Mesenchymal stem cell (in vitro differentiated cells and primary cell): ENCODE data around the gene USP15.

ENCODE experiments used
- DNase-seq: peaks from one replicate; pipeline ENCODE4 v3.0.0-alpha.2; 2013
- H2AFZ ChIP-seq: one replicate; pipeline ENCODE4 v1.6.1; 2013; ENCODE audit warnings: low read depth, mild to moderate bottlenecking, control low read depth, inconsistent platforms, low read length, moderate library complexity
- H2AK5ac ChIP-seq: 2 replicates; pipeline ENCODE4 v1.6.1; 2013; ENCODE audit warnings: low read length, moderate library complexity, mild to moderate bottlenecking, inconsistent platforms; ENCODE audit not compliant: severe bottlenecking
- H2BK120ac ChIP-seq: one replicate; pipeline ENCODE4 v1.6.1; 2013; ENCODE audit warnings: low read depth, mild to moderate bottlenecking, inconsistent platforms, low read length, moderate library complexity
- H2BK12ac ChIP-seq, 2 experiments: one replicate each; pipeline ENCODE4 v1.6.1; 2013; ENCODE audit warnings: inconsistent platforms in 2 of 2, low read length in 2 of 2, mild to moderate bottlenecking in 2 of 2, moderate library complexity in 2 of 2, control low read depth in 1 of 2
- H2BK15ac ChIP-seq: one replicate; pipeline ENCODE4 v1.6.1; 2013; ENCODE audit warnings: mild to moderate bottlenecking, low read depth, inconsistent platforms; ENCODE audit not compliant: poor library complexity, severe bottlenecking
- H2BK5ac ChIP-seq: 2 replicates; pipeline ENCODE4 v1.6.1; 2013; ENCODE audit warnings: low read depth, mild to moderate bottlenecking, low read length, control low read depth, inconsistent platforms; ENCODE audit not compliant: poor library complexity, severe bottlenecking
- H3K14ac ChIP-seq, 2 experiments: one replicate each; pipeline ENCODE4 v1.6.1; 2013; ENCODE audit warnings: inconsistent platforms in 2 of 2, low read length in 2 of 2, control low read depth in 1 of 2, mild to moderate bottlenecking in 1 of 2, moderate library complexity in 1 of 2
- H3K18ac ChIP-seq, 2 experiments: one replicate each; pipeline ENCODE4 v1.6.1; 2013; ENCODE audit warnings: inconsistent platforms in 2 of 2, low read length in 2 of 2, control low read depth in 1 of 2, low read depth in 1 of 2, mild to moderate bottlenecking in 1 of 2
- H3K23ac ChIP-seq, 2 experiments: one replicate each; pipeline ENCODE4 v1.6.1; 2013; ENCODE audit warnings: inconsistent platforms in 2 of 2, low read length in 2 of 2, mild to moderate bottlenecking in 2 of 2, moderate library complexity in 2 of 2, control low read depth in 1 of 2
- H3K27ac ChIP-seq: 2 replicates; pipeline ENCODE4 v1.5.1; 2013; ENCODE audit warnings: mild to moderate bottlenecking, moderate library complexity, low read length, control low read depth, inconsistent platforms; ENCODE audit not compliant: poor library complexity, severe bottlenecking
- H3K27me3 ChIP-seq, 2 experiments: 2 replicates each; pipeline versions ENCODE4 v1.6.1 to v1.7.0; 2013; ENCODE audit warnings: low read length in 2 of 2, mild to moderate bottlenecking in 2 of 2, moderate library complexity in 2 of 2, control low read depth in 1 of 2, inconsistent platforms in 1 of 2; ENCODE audit not compliant: control insufficient read depth in 1 of 2, insufficient read depth in 1 of 2
- H3K36me3 ChIP-seq, 2 experiments: 2 replicates each; pipeline versions ENCODE4 v1.6.1 to v1.7.0; 2013; ENCODE audit warnings: low read length in 2 of 2, control low read depth in 1 of 2, inconsistent platforms in 1 of 2, low read depth in 1 of 2, mild to moderate bottlenecking in 1 of 2; ENCODE audit not compliant: insufficient read depth in 2 of 2, control insufficient read depth in 1 of 2
- H3K4ac ChIP-seq, 2 experiments: one replicate each; pipeline ENCODE4 v1.6.1; 2013; ENCODE audit warnings: inconsistent platforms in 2 of 2, low read length in 2 of 2, mild to moderate bottlenecking in 2 of 2, moderate library complexity in 2 of 2, control low read depth in 1 of 2, low read depth in 1 of 2
- H3K4me1 ChIP-seq: 2 replicates; pipeline ENCODE4 v1.6.1; 2013; ENCODE audit warnings: low read depth, low read length, control low read depth; ENCODE audit not compliant: control insufficient read depth, insufficient read depth
- H3K4me2 ChIP-seq: 2 replicates; pipeline ENCODE4 v1.6.1; 2013; ENCODE audit warnings: low read length, mild to moderate bottlenecking, inconsistent platforms; ENCODE audit not compliant: poor library complexity, severe bottlenecking
- H3K4me3 ChIP-seq, 2 experiments: 2 replicates each; pipeline versions ENCODE4 v1.5.1 to v1.7.0; 2013; ENCODE audit warnings: low read length in 2 of 2, mild to moderate bottlenecking in 2 of 2, control low read depth in 1 of 2, low read depth in 1 of 2; ENCODE audit not compliant: insufficient read depth in 1 of 2
- H3K79me1 ChIP-seq: replicated peaks from 2 replicates; pipeline ENCODE4 v1.6.1; 2013; ENCODE audit warnings: mild to moderate bottlenecking, control low read depth, low read length, inconsistent platforms; ENCODE audit not compliant: poor library complexity, severe bottlenecking
- H3K9ac ChIP-seq: 2 replicates; pipeline ENCODE4 v1.7.0; 2013; ENCODE audit warnings: mild to moderate bottlenecking, low read length, moderate library complexity
- H3K9me3 ChIP-seq: 2 replicates; pipeline ENCODE4 v1.7.0; 2013; ENCODE audit warnings: mild to moderate bottlenecking, low read length; ENCODE audit not compliant: control insufficient read depth
- H4K8ac ChIP-seq: one replicate; pipeline ENCODE4 v1.6.1; 2013; ENCODE audit warnings: inconsistent platforms, mild to moderate bottlenecking, low read length, moderate library complexity
- H4K91ac ChIP-seq: one replicate; pipeline ENCODE4 v1.6.1; 2013; ENCODE audit warnings: mild to moderate bottlenecking, low read length, inconsistent platforms
- WGBS: methylation state at CpG from one replicate; pipeline ENCODE4 v1.1.7; 2013; ENCODE audit warnings: mixed read lengths; 5-methylcytosine and 5-hydroxymethylcytosine counted together

The USP15 gene

GRCh38 chr12:62301080-62301798 is 41.0 kb downstream of the USP15 start:
- Histone ChIP-seq H2AFZ (no peak overlapping the region), H3K4me2 (no peak overlapping the region), H2BK120ac (no peak overlapping the region), H4K8ac (no peak overlapping the region), H3K14ac (no peak overlapping the region), H3K4me1 (no peaks in the 10 kb centered on the region), H3K4me3 (no peak overlapping the region), H3K9me3 (peaks cover 24% of the 10 kb centered on the region), H3K23ac (no peak overlapping the region), H3K27me3 (no peaks in the 10 kb centered on the region), H3K79me1 (peaks cover 17% of the 10 kb centered on the region), H4K91ac (no peak overlapping the region), H2AK5ac (no peak overlapping the region), H2BK15ac (no peak overlapping the region), H3K36me3 (peaks cover 16 to 71% of the 10 kb centered on the region in 2 experiments), H3K18ac (no peak overlapping the region), H3K9ac (no peak overlapping the region), H2BK5ac (no peak overlapping the region), H3K27ac (no peak overlapping the region), H2BK12ac (no peak overlapping the region), H3K4ac (no peak overlapping the region)
- 95% methylated on average over 2 of the region's 6 CpGs for WGBS
- DNase-seq, result no peak

DNA sequence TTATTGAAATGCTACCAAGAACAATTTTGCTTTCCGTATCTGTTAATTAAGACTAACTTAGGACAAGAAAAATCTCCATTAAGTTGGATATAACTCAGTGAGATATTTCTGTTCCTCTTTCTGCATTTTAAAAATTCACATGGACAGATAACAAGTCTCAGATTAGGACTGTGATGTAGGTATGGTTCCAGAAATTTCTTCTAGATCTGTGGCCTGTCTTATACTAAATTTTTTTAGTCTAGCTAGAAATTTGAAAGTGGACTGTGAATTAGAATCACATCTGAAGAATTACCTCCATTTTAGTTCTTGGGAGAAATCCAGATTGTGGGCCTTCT is 41.6 kb downstream of the USP15 start:
- no peak overlapping the region for H2BK5ac ChIP-seq
- H3K27me3 ChIP-seq, result no peaks in the 10 kb centered on the region
- H3K27ac ChIP-seq, result no peak overlapping the region
- no peak overlapping the region for H2BK120ac ChIP-seq
- no peak overlapping the region for H2BK15ac ChIP-seq
- H3K18ac ChIP-seq, result no peak overlapping the region
- H3K14ac ChIP-seq, result no peak overlapping the region
- H3K9ac ChIP-seq, result no peak overlapping the region
- H3K4me3 ChIP-seq, result no peak overlapping the region
- H3K4ac ChIP-seq, result no peak overlapping the region
- H4K8ac ChIP-seq, result no peak overlapping the region
- H2AFZ ChIP-seq, result no peak overlapping the region
- no peak overlapping the region for H4K91ac ChIP-seq
- peaks cover 24% of the 10 kb centered on the region for H3K9me3 ChIP-seq
- no peak overlapping the region for H3K4me2 ChIP-seq
- WGBS, result no CpG with 5 or more reads among the region's 1 CpG
- peaks cover 14% of the 10 kb centered on the region for H3K79me1 ChIP-seq
- H2AK5ac ChIP-seq, result no peak overlapping the region
- no peak overlapping the region for H3K23ac ChIP-seq
- DNase-seq, result no peak
- H3K36me3 ChIP-seq, result peaks cover 16 to 71% of the 10 kb centered on the region in 2 experiments
- no peak overlapping the region for H2BK12ac ChIP-seq
- H3K4me1 ChIP-seq, result no peaks in the 10 kb centered on the region

GRCh38 chr12:62304560-62304959 is 44.4 kb downstream of the USP15 start:
- Histone ChIP-seq H3K4me3 (no peak overlapping the region), H3K27me3 (no peaks in the 10 kb centered on the region), H2AK5ac (no peak overlapping the region), H3K4ac (no peak overlapping the region), H2BK12ac (no peak overlapping the region), H2BK5ac (no peak overlapping the region), H3K36me3 (peaks cover 4 to 65% of the 10 kb centered on the region in 2 experiments), H4K91ac (no peak overlapping the region), H2BK120ac (no peak overlapping the region), H3K27ac (no peak overlapping the region), H3K14ac (no peak overlapping the region), H3K4me2 (no peak overlapping the region), H3K4me1 (no peaks in the 10 kb centered on the region), H2BK15ac (no peak overlapping the region), H3K23ac (no peak overlapping the region), H2AFZ (no peak overlapping the region), H3K79me1 (peaks cover 12% of the 10 kb centered on the region), H3K9me3 (peaks cover 24% of the 10 kb centered on the region), H3K9ac (no peak overlapping the region), H3K18ac (no peak overlapping the region), H4K8ac (no peak overlapping the region)
- no peak for DNase-seq
- 100% methylated on average over 3 of the region's 3 CpGs for WGBS

GRCh38 chr12:62305778-62306177 is 45.6 kb downstream of the USP15 start:
- no peak overlapping the region for H3K4me3 ChIP-seq
- no peak overlapping the region for H2AFZ ChIP-seq
- no peak overlapping the region for H3K14ac ChIP-seq
- no peak overlapping the region for H3K4ac ChIP-seq
- H3K4me2 ChIP-seq, result no peak overlapping the region
- no peak overlapping the region for H2BK120ac ChIP-seq
- H3K79me1 ChIP-seq, result peaks cover 12% of the 10 kb centered on the region
- H3K36me3 ChIP-seq, result peaks cover 4 to 61% of the 10 kb centered on the region in 2 experiments
- no peak overlapping the region for H4K91ac ChIP-seq
- 98% methylated on average over 8 of the region's 8 CpGs for WGBS
- H3K4me1 ChIP-seq, result no peaks in the 10 kb centered on the region
- H2BK5ac ChIP-seq, result no peak overlapping the region
- H3K9me3 ChIP-seq, result peaks cover 24% of the 10 kb centered on the region
- no peak overlapping the region for H3K27ac ChIP-seq
- no peak overlapping the region for H3K18ac ChIP-seq
- no peak overlapping the region for H3K9ac ChIP-seq
- H2AK5ac ChIP-seq, result no peak overlapping the region
- no peak for DNase-seq
- H4K8ac ChIP-seq, result no peak overlapping the region
- H3K27me3 ChIP-seq, result no peaks in the 10 kb centered on the region
- no peak overlapping the region for H2BK15ac ChIP-seq
- H3K23ac ChIP-seq, result no peak overlapping the region
- no peak overlapping the region for H2BK12ac ChIP-seq
